Measurements from ENCODE around the gene DEPP1.

- TF ChIP-seq CTCF (IDR thresholded peaks at IDR 0.05 in 2 of 3, conservative IDR thresholded peaks at IDR 0.05 in 1 of 3; ENCODE audit: control insufficient read depth in 2 of 3, extremely low read depth in 1 of 3, insufficient read depth in 1 of 3, low read depth in 3 of 3, low read length in 3 of 3) (no peak), ZBTB33 (IDR thresholded peaks at IDR 0.05) (no peak), EZH2 (IDR thresholded peaks at IDR 0.05; ENCODE audit: borderline replicate concordance, control insufficient read depth, low read depth, low read length) (no peak), CREM (IDR thresholded peaks at IDR 0.05; ENCODE audit: low read depth) (no peak), BRCA1 (IDR thresholded peaks at IDR 0.05; ENCODE audit: low read depth, low read length) (no peak), MAX (IDR thresholded peaks at IDR 0.05; ENCODE audit: low read depth, low read length) (no peak), SMC3 (IDR thresholded peaks at IDR 0.05; ENCODE audit: borderline replicate concordance, low read length) (no peak), EGR1 (IDR thresholded peaks at IDR 0.05; ENCODE audit: borderline replicate concordance in 1 of 2, low read depth in 2 of 2, low read length in 2 of 2) (no peak), PBX3 (IDR thresholded peaks at IDR 0.05; ENCODE audit: insufficient replicate concordance, low read depth, low read length) (no peak), SP1 (IDR thresholded peaks at IDR 0.05; ENCODE audit: low read depth, low read length) (no peak), TBL1XR1 (IDR thresholded peaks at IDR 0.05; ENCODE audit: low read depth, low read length) (no peak)
Measured at GRCh38 chr10:44963772-44964633, 14.6 kb downstream of the DEPP1 start.
